ENCODE data around the gene INPP4B.

- TF ChIP-seq RFX5 (IDR thresholded peaks at IDR 0.05; ENCODE audit: low read depth, low read length) (no peak), RAD21 (IDR thresholded peaks at IDR 0.05; ENCODE audit: low read length) (no peak), POLR2A (IDR thresholded peaks at IDR 0.05; ENCODE audit: low read depth, low read length) (no peak), CTCF (conservative IDR thresholded peaks at IDR 0.05; ENCODE audit: low read depth, low read length) (no peak), CEBPB (IDR thresholded peaks at IDR 0.05; ENCODE audit: low read depth, low read length) (no peak)
- TF ChIP-seq, protein P1, sequence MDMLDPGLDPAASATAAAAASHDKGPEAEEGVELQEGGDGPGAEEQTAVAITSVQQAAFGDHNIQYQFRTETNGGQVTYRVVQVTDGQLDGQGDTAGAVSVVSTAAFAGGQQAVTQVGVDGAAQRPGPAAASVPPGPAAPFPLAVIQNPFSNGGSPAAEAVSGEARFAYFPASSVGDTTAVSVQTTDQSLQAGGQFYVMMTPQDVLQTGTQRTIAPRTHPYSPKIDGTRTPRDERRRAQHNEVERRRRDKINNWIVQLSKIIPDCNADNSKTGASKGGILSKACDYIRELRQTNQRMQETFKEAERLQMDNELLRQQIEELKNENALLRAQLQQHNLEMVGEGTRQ (IDR thresholded peaks at IDR 0.05; ENCODE audit: low read depth, low read length), result no peak
Measured at GRCh38 chr4:142307857-142308256, 538.2 kb downstream of the INPP4B start.
